Neural cell (in vitro differentiated cells): ENCODE measurements around the gene GJA10. TPM values are rescaled to one million over a fixed set of nuclear protein-coding genes. Genes with fewer than 3 reads are reported as not detected.

Experiments
- H2AFZ ChIP-seq: fragments of 200-600, 300-800 bp; sonication (generic), shearing (Covaris generic); 2 replicates; pipeline ENCODE4 v1.6.0; 2014; ENCODE audit warnings: low read depth, mild to moderate bottlenecking, antibody characterized with exemption, low read length, moderate library complexity
- H3F3A ChIP-seq: fragments of 200-600 bp; shearing (Covaris generic); 2 replicates; pipeline ENCODE4 v1.6.1; 2016; ENCODE audit warnings: mild to moderate bottlenecking, moderate library complexity, mixed read lengths, antibody characterized with exemption, low read length; ENCODE audit not compliant: insufficient read depth, poor library complexity, severe bottlenecking
- H3K27ac ChIP-seq: fragments of 200-600, 300-800 bp; sonication (generic), shearing (Covaris generic); 2 replicates; pipeline ENCODE4 v1.5.1; 2014; ENCODE audit warnings: mild to moderate bottlenecking, low read length, moderate library complexity
- H3K27me3 ChIP-seq: fragments of 300-800, 200-600 bp; sonication (generic), shearing (Covaris generic); 2 replicates; pipeline ENCODE4 v1.6.0; 2014; ENCODE audit warnings: mild to moderate bottlenecking, low read depth, low read length, moderate library complexity; ENCODE audit not compliant: insufficient read depth
- H3K36me3 ChIP-seq: fragments of 300-800, 200-600 bp; sonication (generic), shearing (Covaris generic); 2 replicates; pipeline ENCODE4 v1.5.1; 2014; ENCODE audit warnings: mild to moderate bottlenecking, antibody characterized with exemption, low read length, moderate library complexity; ENCODE audit not compliant: insufficient read depth
- H3K4me2 ChIP-seq: fragments of 300-800, 200-600 bp; sonication (generic), shearing (Covaris generic); 2 replicates; pipeline ENCODE4 v1.6.0; 2014; ENCODE audit warnings: mild to moderate bottlenecking, low read length
- H3K4me3 ChIP-seq: fragments of 300-800, 200-600 bp; sonication (generic), shearing (Covaris generic); 2 replicates; pipeline ENCODE4 v1.5.1; 2014; ENCODE audit warnings: mild to moderate bottlenecking, low read length, moderate library complexity
- H3K79me2 ChIP-seq: fragments of 200-600 bp; shearing (Covaris generic); replicated peaks from 2 replicates; pipeline ENCODE4 v1.6.0; 2014; ENCODE audit warnings: mild to moderate bottlenecking, low read length, moderate library complexity; ENCODE audit not compliant: insufficient read depth
- H3K9ac ChIP-seq: fragments of 300-800, 200-600 bp; sonication (generic), shearing (Covaris generic); 2 replicates; pipeline ENCODE4 v1.6.1; 2016; ENCODE audit warnings: mild to moderate bottlenecking, low read length, mixed read lengths
- H3K9me2 ChIP-seq: fragments of 200-600 bp; shearing (Covaris generic); 2 replicates; pipeline ENCODE4 v1.6.1; 2016; ENCODE audit warnings: mild to moderate bottlenecking, low read length, mixed read lengths; ENCODE audit not compliant: insufficient read depth
- H3K9me3 ChIP-seq: fragments of 200-600, 300-800 bp; sonication (generic), shearing (Covaris generic); 2 replicates; pipeline ENCODE4 v1.6.1; 2016; ENCODE audit warnings: mild to moderate bottlenecking, mixed run types, low read length, moderate library complexity, mixed read lengths
- H4K20me1 ChIP-seq: fragments of 200-600 bp; shearing (Covaris generic); 2 replicates; pipeline ENCODE4 v1.6.1; 2016; ENCODE audit warnings: mild to moderate bottlenecking, mixed run types; ENCODE audit not compliant: insufficient read depth
- CTCF ChIP-seq: fragments of 450-650 bp; IDR thresholded peaks from 2 replicates; pipeline ENCODE4 v1.5.1; 2014; ENCODE audit warnings: antibody characterized with exemption, mild to moderate bottlenecking, moderate library complexity; ENCODE audit not compliant: poor library complexity, severe bottlenecking
- EP300 ChIP-seq: fragments of 450-650 bp; conservative IDR thresholded peaks from 2 replicates; pipeline ENCODE4 v1.6.1; 2014; ENCODE audit warnings: antibody characterized with exemption, mild to moderate bottlenecking, moderate library complexity; ENCODE audit not compliant: poor library complexity, severe bottlenecking
- EZH2 ChIP-seq: fragments of 200-600, 300-800 bp; shearing (Covaris generic), sonication (generic); IDR thresholded peaks from 2 replicates; pipeline ENCODE4 v1.6.1; 2014; ENCODE audit warnings: antibody characterized with exemption, low read length, borderline replicate concordance, mild to moderate bottlenecking; ENCODE audit not compliant: insufficient read depth, poor library complexity, severe bottlenecking
- MXI1 ChIP-seq: fragments of 450-650 bp; conservative IDR thresholded peaks from 2 replicates; pipeline ENCODE4 v1.6.1; 2014; ENCODE audit warnings: antibody characterized with exemption, mild to moderate bottlenecking; ENCODE audit not compliant: poor library complexity, severe bottlenecking
- POLR2AphosphoS5 ChIP-seq: IDR thresholded peaks from 2 replicates; pipeline ENCODE4 v1.6.1; 2012
- RAD21 ChIP-seq: fragments of 450-650 bp; conservative IDR thresholded peaks from 2 replicates; pipeline ENCODE4 v1.6.1; 2014; ENCODE audit warnings: antibody characterized with exemption, mild to moderate bottlenecking, moderate library complexity
- REST ChIP-seq: IDR thresholded peaks from 2 replicates; pipeline ENCODE4 v1.6.1; 2012; ENCODE audit warnings: borderline replicate concordance
- SMC3 ChIP-seq: fragments of 450-650 bp; conservative IDR thresholded peaks from 2 replicates; pipeline ENCODE4 v1.6.1; 2014; ENCODE audit warnings: antibody characterized with exemption, mild to moderate bottlenecking, moderate library complexity; ENCODE audit not compliant: poor library complexity
- TAF1 ChIP-seq: IDR thresholded peaks from 2 replicates; pipeline ENCODE4 v1.6.1; 2012; ENCODE audit warnings: low read depth
- polyA plus RNA-seq: library from polyadenylated mRNA; depleted of rRNA; stranded (reverse); fragments of >200 nt; gene quantifications from 2 replicates; pipeline ENCODE4 v1.2.3, GENCODE V29; 2014

The GJA10 gene
- polyA plus RNA-seq, 1 donor from 2014 or later, result not detected

GRCh38 chr6:89917216-89917615 lies 22.9 kb downstream of the GJA10 start:
- no peak overlapping the region for H3K4me3 ChIP-seq
- H3K9me3 ChIP-seq, result no peaks in the 10 kb centered on the region
- no peaks in the 10 kb centered on the region for H3K36me3 ChIP-seq
- H3K27me3 ChIP-seq, result no peaks in the 10 kb centered on the region
- no peak overlapping the region for H3K27ac ChIP-seq
- H4K20me1 ChIP-seq, result no peaks in the 10 kb centered on the region
- H2AFZ ChIP-seq, result no peak overlapping the region
- H3K4me2 ChIP-seq, result no peak overlapping the region
- H3K79me2 ChIP-seq, result no peaks in the 10 kb centered on the region
- no peaks in the 10 kb centered on the region for H3F3A ChIP-seq
- H3K9me2 ChIP-seq, result no peaks in the 10 kb centered on the region
- no peak overlapping the region for H3K9ac ChIP-seq
- TF ChIP-seq CTCF (no peak), RAD21 (no peak), EP300 (no peak), SMC3 (no peak), POLR2AphosphoS5 (no peak), TAF1 (no peak), MXI1 (no peak), REST (no peak), EZH2 (no peak)

- no peaks in the 10 kb centered on the region for H4K20me1 ChIP-seq
- H3K9me3 ChIP-seq, result no peaks in the 10 kb centered on the region
- no peak overlapping the region for H3K9ac ChIP-seq
- TF ChIP-seq SMC3 (no peak), CTCF (no peak), REST (no peak), EP300 (no peak), MXI1 (no peak), RAD21 (no peak), POLR2AphosphoS5 (no peak), EZH2 (no peak), TAF1 (no peak)
- no peaks in the 10 kb centered on the region for H3K79me2 ChIP-seq
- H2AFZ ChIP-seq, result no peak overlapping the region
- H3K27me3 ChIP-seq, result no peaks in the 10 kb centered on the region
- no peak overlapping the region for H3K27ac ChIP-seq
- H3K9me2 ChIP-seq, result no peaks in the 10 kb centered on the region
- no peak overlapping the region for H3K4me2 ChIP-seq
- H3F3A ChIP-seq, result no peaks in the 10 kb centered on the region
- no peak overlapping the region for H3K4me3 ChIP-seq
- no peaks in the 10 kb centered on the region for H3K36me3 ChIP-seq
Observed at GRCh38 chr6:89917801-89918366, 23.6 kb downstream of the GJA10 start.
